GM10266 (cell line): ENCODE measurements around the gene ZNF37A.

Experiments
- DNase-seq: peaks from one replicate; pipeline ENCODE4 v3.0.0; 2012; ENCODE audit errors: extremely low spot score
- CTCF ChIP-seq: IDR thresholded peaks from 2 replicates; pipeline ENCODE4 v1.5.1; 2012; ENCODE audit warnings: mild to moderate bottlenecking, low read depth; ENCODE audit not compliant: control insufficient read depth, insufficient read depth; ENCODE audit errors: missing control alignments

ZNF37A gene

GRCh38 chr10:38156416-38157269 is 62.5 kb downstream of the ZNF37A start:
- TF ChIP-seq CTCF, result no peak
- no peak for DNase-seq

- DNase-seq, result no peak
- TF ChIP-seq CTCF, result no peak
Observed at GRCh38 chr10:38157270-38157685, 63.1 kb downstream of the ZNF37A start.

GRCh38 chr10:38159004-38159403 is 64.9 kb downstream of the ZNF37A start:
- no peak for TF ChIP-seq CTCF
- DNase-seq, result no peak

GRCh38 chr10:38163617-38164016 is 69.5 kb downstream of the ZNF37A start:
- TF ChIP-seq CTCF, result no peak
- no peak for DNase-seq

- TF ChIP-seq CTCF, result no peak
Observed at GRCh38 chr10:38174336-38174735, 80.2 kb downstream of the ZNF37A start.

GRCh38 chr10:38184477-38184876 is 90.3 kb downstream of the ZNF37A start:
- DNase-seq, result no peak
- no peak for TF ChIP-seq CTCF

More at GRCh38 chr10:38174336-38174735, 80.2 kb downstream of the ZNF37A start:
- no peak for DNase-seq
